Skeletal muscle satellite cell (primary cell): Measurements from ENCODE around the gene LTBP1.

Experiments
- H3K27me3 ChIP-seq: 2 replicates; pipeline ENCODE4 v1.7.0; 2013; ENCODE audit warnings: low read length; ENCODE audit not compliant: control insufficient read depth, insufficient read depth
- H3K36me3 ChIP-seq: 2 replicates; pipeline ENCODE4 v1.7.0; 2013; ENCODE audit warnings: mild to moderate bottlenecking, control low read depth, low read length; ENCODE audit not compliant: insufficient read depth
- H3K4me1 ChIP-seq: 2 replicates; pipeline ENCODE4 v1.7.0; 2013; ENCODE audit warnings: low read length; ENCODE audit not compliant: control insufficient read depth, insufficient read depth
- H3K4me2 ChIP-seq: 2 replicates; pipeline ENCODE4 v1.7.0; 2013; ENCODE audit warnings: mild to moderate bottlenecking, low read length
- H3K4me3 ChIP-seq: 2 replicates; pipeline ENCODE4 v1.7.0; 2013; ENCODE audit warnings: low read length
- H3K9ac ChIP-seq: 2 replicates; pipeline ENCODE4 v1.7.0; 2013; ENCODE audit warnings: mild to moderate bottlenecking, low read depth, low read length, moderate library complexity
- H3K9me3 ChIP-seq: replicated peaks from 2 replicates; pipeline ENCODE4 v1.7.0; 2013; ENCODE audit warnings: mild to moderate bottlenecking, control low read depth, low read length

The LTBP1 gene

DNA sequence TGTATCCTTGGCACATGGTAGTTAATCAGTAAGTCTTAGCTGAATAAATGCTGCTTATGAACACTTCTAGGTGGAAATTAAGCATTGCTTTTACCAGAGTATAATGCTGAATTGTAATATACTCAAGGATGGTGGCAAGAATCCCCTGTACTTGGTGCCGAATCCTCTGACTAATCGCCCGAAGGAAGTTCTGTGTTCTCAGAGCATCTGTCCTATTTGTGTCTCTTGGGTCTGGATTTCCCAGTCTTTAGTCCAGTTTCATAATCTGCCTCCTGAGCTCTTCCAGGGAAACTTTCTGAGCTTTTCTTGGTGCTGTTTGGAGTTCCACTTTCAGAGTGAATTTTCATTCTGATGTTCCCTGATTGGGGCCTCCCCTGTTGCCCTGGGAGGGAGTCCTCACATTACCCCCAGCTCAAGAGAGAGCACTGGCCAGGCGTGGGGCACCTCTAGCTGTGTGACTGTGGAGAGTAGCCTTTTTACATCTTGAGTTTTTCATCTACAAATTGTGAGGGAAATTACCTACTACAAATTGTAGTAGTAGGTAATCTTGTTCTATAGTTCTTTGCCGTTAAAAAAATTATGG, 144.9 kb downstream of the LTBP1 start:
- Histone ChIP-seq H3K4me1 (peaks cover under 1% of the 10 kb centered on the region), H3K4me2 (no peak overlapping the region), H3K36me3 (no peaks in the 10 kb centered on the region), H3K9ac (no peak overlapping the region), H3K9me3 (no peaks in the 10 kb centered on the region), H3K27me3 (peaks cover 3% of the 10 kb centered on the region), H3K4me3 (no peak overlapping the region)

- H3K4me3 ChIP-seq: no peak overlapping the region
- no peak overlapping the region for H3K9ac ChIP-seq
- peaks cover 3% of the 10 kb centered on the region for H3K27me3 ChIP-seq
- H3K4me2 ChIP-seq: no peak overlapping the region
- no peaks in the 10 kb centered on the region for H3K9me3 ChIP-seq
- no peaks in the 10 kb centered on the region for H3K36me3 ChIP-seq
- no peaks in the 10 kb centered on the region for H3K4me1 ChIP-seq
Measured at GRCh38 chr2:33093283-33093993, 146.7 kb downstream of the LTBP1 start.

GRCh38 chr2:33094303-33094702, 147.6 kb downstream of the LTBP1 start:
- no peaks in the 10 kb centered on the region for H3K9me3 ChIP-seq
- no peaks in the 10 kb centered on the region for H3K4me1 ChIP-seq
- peaks cover 3% of the 10 kb centered on the region for H3K27me3 ChIP-seq
- H3K4me3 ChIP-seq: no peak overlapping the region
- H3K4me2 ChIP-seq: no peak overlapping the region
- H3K9ac ChIP-seq: no peak overlapping the region
- H3K36me3 ChIP-seq: no peaks in the 10 kb centered on the region

GRCh38 chr2:33099989-33100388, 153.2 kb downstream of the LTBP1 start:
- H3K27me3 ChIP-seq: no peaks in the 10 kb centered on the region
- no peaks in the 10 kb centered on the region for H3K36me3 ChIP-seq
- no peak overlapping the region for H3K4me3 ChIP-seq
- no peaks in the 10 kb centered on the region for H3K9me3 ChIP-seq
- H3K9ac ChIP-seq: no peak overlapping the region
- H3K4me2 ChIP-seq: no peak overlapping the region
- H3K4me1 ChIP-seq: peaks cover 14% of the 10 kb centered on the region

- Histone ChIP-seq H3K4me3 (no peak overlapping the region), H3K4me1 (peaks cover 15% of the 10 kb centered on the region), H3K9me3 (no peaks in the 10 kb centered on the region), H3K9ac (no peak overlapping the region), H3K4me2 (no peak overlapping the region), H3K36me3 (no peaks in the 10 kb centered on the region), H3K27me3 (no peaks in the 10 kb centered on the region)
Measured at GRCh38 chr2:33100921-33101320, 154.2 kb downstream of the LTBP1 start.

GRCh38 chr2:33104052-33104623, 157.4 kb downstream of the LTBP1 start:
- H3K36me3 ChIP-seq: no peaks in the 10 kb centered on the region
- peak overlapping the region; percentile 22 for H3K9ac ChIP-seq
- H3K27me3 ChIP-seq: no peaks in the 10 kb centered on the region
- H3K4me2 ChIP-seq: peak overlapping the region; percentile 19
- no peaks in the 10 kb centered on the region for H3K9me3 ChIP-seq
- peaks cover 35% of the 10 kb centered on the region for H3K4me1 ChIP-seq
- H3K4me3 ChIP-seq: no peak overlapping the region

- H3K36me3 ChIP-seq: no peaks in the 10 kb centered on the region
- peak overlapping the region; percentile 19 for H3K4me2 ChIP-seq
- H3K9me3 ChIP-seq: no peaks in the 10 kb centered on the region
- H3K9ac ChIP-seq: peak overlapping the region; percentile 22
- H3K4me3 ChIP-seq: no peak overlapping the region
- no peaks in the 10 kb centered on the region for H3K27me3 ChIP-seq
- peaks cover 36% of the 10 kb centered on the region for H3K4me1 ChIP-seq
Measured at GRCh38 chr2:33104726-33105125, 158.0 kb downstream of the LTBP1 start.

DNA sequence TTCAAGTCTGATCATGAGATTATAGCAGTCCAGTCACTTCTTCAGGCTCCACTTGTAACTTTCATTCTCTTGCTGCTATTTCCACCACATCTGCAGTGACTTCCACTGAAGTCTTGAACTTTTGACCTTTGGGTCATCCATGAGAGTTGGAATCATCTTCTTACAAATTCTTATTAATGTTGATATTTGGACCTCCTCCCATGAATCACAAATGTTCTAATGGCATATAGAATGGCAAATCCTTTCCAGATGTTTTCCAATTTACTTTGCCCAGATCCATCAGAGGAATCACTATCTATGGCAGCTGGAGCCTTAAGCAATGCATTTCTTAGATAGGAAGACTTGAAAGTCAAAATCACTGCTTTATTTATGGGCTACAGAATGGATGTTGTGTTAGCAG, 159.4 kb downstream of the LTBP1 start:
- Histone ChIP-seq H3K27me3 (no peaks in the 10 kb centered on the region), H3K36me3 (no peaks in the 10 kb centered on the region), H3K4me3 (no peak overlapping the region), H3K4me2 (no peak overlapping the region), H3K4me1 (peaks cover 45% of the 10 kb centered on the region), H3K9ac (no peak overlapping the region), H3K9me3 (no peaks in the 10 kb centered on the region)

DNA sequence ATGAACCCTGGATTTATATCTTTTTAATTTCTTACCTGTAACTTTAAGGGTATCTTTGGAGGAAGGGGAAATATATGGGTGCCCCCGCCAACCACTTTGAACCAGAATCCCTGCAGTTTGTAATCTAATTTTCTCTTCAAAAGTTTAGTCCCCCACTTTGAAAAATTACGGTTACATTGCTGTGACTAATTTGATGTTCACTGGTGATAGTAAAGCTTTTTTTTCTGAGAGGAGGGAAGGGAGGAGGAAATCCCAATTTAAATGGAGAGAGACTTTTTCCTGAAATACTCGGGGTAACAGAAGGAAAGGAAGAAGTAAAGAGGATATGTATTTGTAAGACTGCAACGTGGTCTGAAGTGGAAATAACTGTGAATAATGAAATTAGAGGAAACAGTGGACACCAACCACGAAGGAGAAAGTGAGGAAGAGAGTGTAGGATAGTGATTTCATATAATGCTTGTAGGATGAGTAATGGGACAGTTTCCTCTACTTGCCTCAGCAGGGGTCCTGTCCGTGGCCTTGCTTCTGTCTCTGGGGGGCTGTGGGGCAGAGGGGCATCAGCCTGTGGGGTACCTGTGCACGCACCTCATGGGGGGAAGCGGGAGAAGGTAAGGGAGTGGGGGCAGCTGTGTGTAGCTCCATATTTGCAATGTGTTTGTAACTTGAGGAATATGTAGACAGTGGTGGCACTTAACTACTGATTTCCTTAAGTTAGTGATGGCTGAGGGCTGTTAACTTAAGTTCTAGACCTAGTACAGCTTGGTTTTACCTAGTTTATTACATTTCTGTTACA, 161.1 kb downstream of the LTBP1 start:
- Histone ChIP-seq H3K4me2 (peak overlapping the region; percentile 13), H3K4me3 (no peak overlapping the region), H3K9me3 (no peaks in the 10 kb centered on the region), H3K27me3 (no peaks in the 10 kb centered on the region), H3K36me3 (no peaks in the 10 kb centered on the region), H3K4me1 (peaks cover 51% of the 10 kb centered on the region), H3K9ac (no peak overlapping the region)

DNA sequence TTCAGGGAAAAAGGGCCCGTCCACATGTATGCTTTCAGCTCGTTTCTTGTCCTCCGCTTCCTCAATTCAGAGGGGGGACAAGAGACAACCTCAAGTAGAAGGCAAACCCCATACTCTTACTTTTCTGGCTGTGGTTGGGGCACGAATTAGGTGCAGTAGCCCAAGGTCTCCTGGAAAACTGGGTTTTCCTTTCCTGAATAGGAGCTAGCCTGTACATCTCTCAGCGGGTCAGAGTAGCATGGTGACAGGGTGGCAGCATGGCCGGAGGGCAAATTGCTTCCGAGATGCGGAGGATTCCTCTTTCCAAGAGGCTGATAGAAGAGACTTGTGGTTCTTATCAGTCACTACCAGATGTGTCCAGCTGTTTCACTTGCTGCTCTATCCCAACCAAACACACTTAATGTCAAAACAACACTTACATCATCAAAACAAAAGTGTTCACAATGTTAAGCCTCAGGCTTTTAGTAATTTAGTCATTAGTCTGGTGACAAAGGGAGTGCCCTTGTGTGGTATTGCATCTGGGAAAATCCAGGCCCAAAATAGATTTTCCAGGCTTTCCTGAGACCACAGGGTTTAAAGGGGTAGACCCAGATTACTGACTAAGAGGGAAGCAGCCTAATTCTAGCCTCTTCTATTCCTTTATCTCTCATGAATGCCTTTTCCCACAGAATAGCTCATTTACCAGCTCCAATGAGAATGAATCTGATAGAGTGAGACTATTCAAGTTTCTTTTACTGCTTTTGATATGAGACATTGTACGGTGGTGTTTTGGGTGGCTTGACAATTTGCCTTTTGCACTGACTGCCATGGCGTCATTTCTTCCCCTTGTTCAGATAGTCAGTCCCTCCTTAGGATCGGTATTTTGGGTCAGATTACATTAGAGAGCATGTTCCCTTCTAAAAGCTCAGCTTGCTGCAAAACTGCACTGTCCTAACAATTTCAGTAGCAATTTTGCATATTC, 162.0 kb downstream of the LTBP1 start:
- Histone ChIP-seq H3K9ac (no peak overlapping the region), H3K4me1 (peaks cover 49% of the 10 kb centered on the region), H3K4me2 (no peak overlapping the region), H3K27me3 (no peaks in the 10 kb centered on the region), H3K36me3 (no peaks in the 10 kb centered on the region), H3K4me3 (no peak overlapping the region), H3K9me3 (no peaks in the 10 kb centered on the region)

- Histone ChIP-seq H3K4me3 (no peak overlapping the region), H3K9ac (no peak overlapping the region), H3K27me3 (no peaks in the 10 kb centered on the region), H3K4me1 (peaks cover 37% of the 10 kb centered on the region), H3K4me2 (peak overlapping the region; percentile 37), H3K36me3 (no peaks in the 10 kb centered on the region), H3K9me3 (no peaks in the 10 kb centered on the region)
Measured at GRCh38 chr2:33110461-33110860, 163.7 kb downstream of the LTBP1 start.
